B cell (primary cell): Measurements from ENCODE around the gene C5.

Experiments
- EZH2 ChIP-seq: IDR thresholded peaks from 2 replicates; pipeline ENCODE4 v1.6.1; 2012; ENCODE audit warnings: borderline replicate concordance, low read depth, mild to moderate bottlenecking, moderate library complexity, low read length; ENCODE audit not compliant: insufficient read depth, poor library complexity, severe bottlenecking
- TF ChIP-seq, protein P1 (sequence below): fragments of 200-600 bp; IDR thresholded peaks from one replicate; pipeline ENCODE4 v1.8.0; 2022; ENCODE audit warnings: antibody characterized with exemption, mild to moderate bottlenecking

GRCh38 chr9:120942186-120943001 lies 107.7 kb downstream of the C5 start:
- TF ChIP-seq, protein P1, sequence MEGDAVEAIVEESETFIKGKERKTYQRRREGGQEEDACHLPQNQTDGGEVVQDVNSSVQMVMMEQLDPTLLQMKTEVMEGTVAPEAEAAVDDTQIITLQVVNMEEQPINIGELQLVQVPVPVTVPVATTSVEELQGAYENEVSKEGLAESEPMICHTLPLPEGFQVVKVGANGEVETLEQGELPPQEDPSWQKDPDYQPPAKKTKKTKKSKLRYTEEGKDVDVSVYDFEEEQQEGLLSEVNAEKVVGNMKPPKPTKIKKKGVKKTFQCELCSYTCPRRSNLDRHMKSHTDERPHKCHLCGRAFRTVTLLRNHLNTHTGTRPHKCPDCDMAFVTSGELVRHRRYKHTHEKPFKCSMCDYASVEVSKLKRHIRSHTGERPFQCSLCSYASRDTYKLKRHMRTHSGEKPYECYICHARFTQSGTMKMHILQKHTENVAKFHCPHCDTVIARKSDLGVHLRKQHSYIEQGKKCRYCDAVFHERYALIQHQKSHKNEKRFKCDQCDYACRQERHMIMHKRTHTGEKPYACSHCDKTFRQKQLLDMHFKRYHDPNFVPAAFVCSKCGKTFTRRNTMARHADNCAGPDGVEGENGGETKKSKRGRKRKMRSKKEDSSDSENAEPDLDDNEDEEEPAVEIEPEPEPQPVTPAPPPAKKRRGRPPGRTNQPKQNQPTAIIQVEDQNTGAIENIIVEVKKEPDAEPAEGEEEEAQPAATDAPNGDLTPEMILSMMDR: no peak
- no peak for TF ChIP-seq EZH2
